ENCODE measurements around the gene KRT7.
A peak's percentile ranks its signal among the peaks of the same experiment; 100 is the strongest.

Gene KRT7

GRCh38 chr12:52211716-52212585 lies 21.1 kb upstream of the KRT7 start:
- DNase-seq (ENCODE audit: low read depth) = no peak

- no peak for DNase-seq (ENCODE audit: low read depth)
Observed at GRCh38 chr12:52212701-52213563, 20.1 kb upstream of the KRT7 start.

GRCh38 chr12:52213564-52214420 lies 19.3 kb upstream of the KRT7 start:
- peak; percentile 42 for DNase-seq (ENCODE audit: low read depth)

- DNase-seq (ENCODE audit: low read depth) = no peak
Observed at GRCh38 chr12:52214421-52214802, 18.6 kb upstream of the KRT7 start.

GRCh38 chr12:52215587-52216031 lies 17.4 kb upstream of the KRT7 start:
- no peak for DNase-seq (ENCODE audit: low read depth)

- no peak for DNase-seq (ENCODE audit: low read depth)
Observed at GRCh38 chr12:52216100-52216499, 16.9 kb upstream of the KRT7 start.

- no peak for DNase-seq (ENCODE audit: low read depth)
Observed at GRCh38 chr12:52216807-52217206, 16.2 kb upstream of the KRT7 start.

GRCh38 chr12:52217223-52217622 lies 15.8 kb upstream of the KRT7 start:
- no peak for DNase-seq (ENCODE audit: low read depth)

- DNase-seq (ENCODE audit: low read depth) = no peak
Observed at GRCh38 chr12:52218001-52218400, 15.0 kb upstream of the KRT7 start.

GRCh38 chr12:52220477-52220876 lies 12.6 kb upstream of the KRT7 start:
- no peak for DNase-seq (ENCODE audit: low read depth)

GRCh38 chr12:52221070-52221781 lies 11.8 kb upstream of the KRT7 start:
- DNase-seq (ENCODE audit: low read depth) = no peak

GRCh38 chr12:52221912-52222457 lies 11.1 kb upstream of the KRT7 start:
- DNase-seq (ENCODE audit: low read depth) = peak; percentile 70

GRCh38 chr12:52222692-52223091 lies 10.4 kb upstream of the KRT7 start:
- no peak for DNase-seq (ENCODE audit: low read depth)

- no peak for DNase-seq (ENCODE audit: low read depth)
Observed at GRCh38 chr12:52223406-52224039, 9.5 kb upstream of the KRT7 start.

- no peak for DNase-seq (ENCODE audit: low read depth)
Observed at GRCh38 chr12:52224151-52224550, 8.9 kb upstream of the KRT7 start.

GRCh38 chr12:52225752-52226151 lies 7.3 kb upstream of the KRT7 start:
- no peak for DNase-seq (ENCODE audit: low read depth)

- no peak for DNase-seq (ENCODE audit: low read depth)
Observed at GRCh38 chr12:52226446-52226845, 6.6 kb upstream of the KRT7 start.

GRCh38 chr12:52227606-52228166 lies 5.4 kb upstream of the KRT7 start:
- DNase-seq (ENCODE audit: low read depth) = no peak

GRCh38 chr12:52228366-52228765 lies 4.7 kb upstream of the KRT7 start:
- DNase-seq (ENCODE audit: low read depth) = no peak

GRCh38 chr12:52228931-52229330 lies 4.1 kb upstream of the KRT7 start:
- no peak for DNase-seq (ENCODE audit: low read depth)

Measured in activated T-cell treated with anti-CD3 and anti-CD28 coated beads for 24 hours (primary cell).